HEK293 (cell line): ENCODE measurements around the gene SENP1.
A peak's percentile ranks its signal among the peaks of the same experiment; 100 is the strongest.

Source experiments
- CTCF ChIA-PET: fragments of 350-600 bp; formaldehyde crosslinking; extraction: SDS; loops from one replicate; lab custom pipeline; 2021; ENCODE audit warnings: antibody characterized with exemption; lab: Yijun Ruan, JAX
- POLR2A ChIA-PET: fragments of 300-600 bp; formaldehyde crosslinking; extraction: SDS; loops from one replicate; lab custom pipeline; 2020; ENCODE audit warnings: antibody characterized with exemption, inconsistent platforms; lab: Yijun Ruan, JAX
- H3K27ac ChIP-seq: fragments of 200-500 bp; sonication (Bioruptor generic); 2 replicates; pipeline ENCODE4 v1.5.1; 2014; ENCODE audit warnings: low read depth, low read length, control low read depth, inconsistent platforms; ENCODE audit errors: extremely low read depth
- H3K36me3 ChIP-seq, 2 experiments: fragments of 200-500 bp in 1 of 2; sonication (Bioruptor generic) in 1 of 2; 1 replicate in 1 of 2; 2 replicates in 1 of 2; pipeline ENCODE4 v1.5.1; 2014 to 2017; ENCODE audit warnings: inconsistent platforms in 2 of 2, low read length in 2 of 2; ENCODE audit not compliant: control insufficient read depth in 2 of 2, insufficient read depth in 1 of 2
- H3K4me1 ChIP-seq: fragments of 200-500 bp; sonication (Bioruptor generic); 2 replicates; pipeline ENCODE4 v1.5.1; 2014; ENCODE audit warnings: mild to moderate bottlenecking, low read length, inconsistent platforms; ENCODE audit not compliant: control insufficient read depth, insufficient read depth
- H3K4me3 ChIP-seq: 2 replicates; pipeline ENCODE4 v1.5.1; 2011; ENCODE audit warnings: low read depth, mild to moderate bottlenecking, control low read depth, low read length, moderate library complexity
- H3K9me3 ChIP-seq: fragments of 200-500 bp; sonication (Bioruptor generic); 2 replicates; pipeline ENCODE4 v1.5.1; 2014; ENCODE audit warnings: low read depth, low read length, inconsistent platforms; ENCODE audit not compliant: control insufficient read depth, insufficient read depth
- SALL2 ChIP-seq: fragments of 450-650 bp; formaldehyde crosslinking; IDR thresholded peaks from 2 replicates; pipeline ENCODE4 v1.5.0; 2017; ENCODE audit warnings: missing biosample characterization, mild to moderate bottlenecking, missing genetic modification characterization, borderline replicate concordance
- ZIC2 ChIP-seq: fragments of 450-650 bp; formaldehyde crosslinking; IDR thresholded peaks from 2 replicates; pipeline ENCODE4 v1.5.1; 2016; ENCODE audit warnings: missing biosample characterization, missing genetic modification characterization
- ZNF132 ChIP-seq: fragments of 450-650 bp; formaldehyde crosslinking; IDR thresholded peaks from 2 replicates; pipeline ENCODE4 v1.5.1; 2017; ENCODE audit warnings: missing biosample characterization, missing genetic modification characterization, borderline replicate concordance
- ZNF239 ChIP-seq: fragments of 450-650 bp; formaldehyde crosslinking; IDR thresholded peaks from 2 replicates; pipeline ENCODE4 v1.5.1; 2016; ENCODE audit warnings: missing biosample characterization, missing genetic modification characterization
- ZNF274 ChIP-seq, 2 experiments: fragments of 200-500 bp in 1 of 2; fragments of 450-650 bp in 1 of 2; sonication (Bioruptor generic) in 1 of 2; formaldehyde crosslinking in 1 of 2; IDR thresholded peaks; 2 replicates each; pipeline versions ENCODE4 v1.5.1 to v1.6.1; 2014 to 2016; ENCODE audit warnings: borderline replicate concordance in 1 of 2, inconsistent platforms in 1 of 2, low read length in 1 of 2, missing biosample characterization in 1 of 2, missing genetic modification characterization in 1 of 2
- ZNF350 ChIP-seq: fragments of 450-650 bp; formaldehyde crosslinking; IDR thresholded peaks from 2 replicates; pipeline ENCODE4 v1.5.0; 2017; ENCODE audit warnings: missing biosample characterization, mild to moderate bottlenecking, missing genetic modification characterization
- ZNF37A ChIP-seq: fragments of 450-650 bp; IDR thresholded peaks from 2 replicates; pipeline ENCODE4 v1.5.1; 2018; ENCODE audit warnings: missing biosample characterization, missing genetic modification characterization
- ZNF433 ChIP-seq: fragments of 450-650 bp; formaldehyde crosslinking; IDR thresholded peaks from 2 replicates; pipeline ENCODE4 v1.5.1; 2016; ENCODE audit warnings: missing biosample characterization, missing genetic modification characterization, low read depth
- ZNF473 ChIP-seq: fragments of 450-650 bp; formaldehyde crosslinking; IDR thresholded peaks from 2 replicates; pipeline ENCODE4 v1.5.1; 2017; ENCODE audit warnings: missing biosample characterization, missing genetic modification characterization
- ZNF514 ChIP-seq: fragments of 450-650 bp; formaldehyde crosslinking; IDR thresholded peaks from 2 replicates; pipeline ENCODE4 v1.5.1; 2016; ENCODE audit warnings: missing biosample characterization, missing genetic modification characterization
- ZNF585B ChIP-seq: fragments of 450-650 bp; formaldehyde crosslinking; IDR thresholded peaks from 2 replicates; pipeline ENCODE4 v1.5.1; 2016; ENCODE audit warnings: missing biosample characterization, missing genetic modification characterization
- ZNF701 ChIP-seq: fragments of 450-650 bp; formaldehyde crosslinking; IDR thresholded peaks from 2 replicates; pipeline ENCODE4 v1.5.1; 2016; ENCODE audit warnings: missing biosample characterization, missing genetic modification characterization
- TF ChIP-seq, protein P1 (sequence below): fragments of 450-650 bp; formaldehyde crosslinking; IDR thresholded peaks from 2 replicates; pipeline ENCODE4 v1.5.1; 2017; ENCODE audit warnings: missing biosample characterization, mild to moderate bottlenecking, missing genetic modification characterization, moderate library complexity
- TF ChIP-seq, protein P2 (sequence below): fragments of 450-650 bp; formaldehyde crosslinking; IDR thresholded peaks from 2 replicates; pipeline ENCODE4 v1.5.1; 2016; ENCODE audit warnings: missing biosample characterization, missing genetic modification characterization
- TF ChIP-seq, protein P3 (sequence below): fragments of 450-650 bp; IDR thresholded peaks from 2 replicates; pipeline ENCODE4 v1.5.1; 2018; ENCODE audit warnings: missing biosample characterization, missing genetic modification characterization
- TF ChIP-seq, protein P4 (sequence below): fragments of 450-650 bp; formaldehyde crosslinking; conservative IDR thresholded peaks from 2 replicates; pipeline ENCODE4 v1.5.1; 2016; ENCODE audit warnings: low read depth, missing biosample characterization, missing genetic modification characterization
- TF ChIP-seq, protein P5 (sequence below): fragments of 450-650 bp; formaldehyde crosslinking; IDR thresholded peaks from 2 replicates; pipeline ENCODE4 v1.5.1; 2016; ENCODE audit warnings: missing biosample characterization, missing genetic modification characterization

SENP1 gene

DNA sequence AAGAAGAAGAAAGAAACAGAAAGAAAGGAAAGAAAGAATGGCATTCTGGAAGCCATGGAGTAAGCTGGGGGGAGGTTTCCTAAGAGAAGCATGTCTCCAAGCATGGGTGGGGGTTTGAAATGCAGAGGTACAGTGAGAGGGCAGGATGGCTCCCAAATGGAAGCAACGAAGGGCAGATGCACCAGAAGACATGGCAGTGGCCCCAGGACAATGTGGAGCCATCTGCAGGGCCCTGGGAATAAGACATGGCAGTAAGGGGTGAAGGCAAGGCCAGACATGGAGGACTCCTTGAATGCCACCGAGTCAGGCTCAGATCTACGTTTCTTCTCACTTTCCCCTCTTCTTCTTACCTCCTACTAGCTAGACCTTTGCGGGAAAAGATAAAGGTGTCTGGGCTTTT, 96.9 kb downstream of the SENP1 start:
- POLR2A ChIA-PET, result no interaction called here
- CTCF ChIA-PET, result no interaction called here

DNA sequence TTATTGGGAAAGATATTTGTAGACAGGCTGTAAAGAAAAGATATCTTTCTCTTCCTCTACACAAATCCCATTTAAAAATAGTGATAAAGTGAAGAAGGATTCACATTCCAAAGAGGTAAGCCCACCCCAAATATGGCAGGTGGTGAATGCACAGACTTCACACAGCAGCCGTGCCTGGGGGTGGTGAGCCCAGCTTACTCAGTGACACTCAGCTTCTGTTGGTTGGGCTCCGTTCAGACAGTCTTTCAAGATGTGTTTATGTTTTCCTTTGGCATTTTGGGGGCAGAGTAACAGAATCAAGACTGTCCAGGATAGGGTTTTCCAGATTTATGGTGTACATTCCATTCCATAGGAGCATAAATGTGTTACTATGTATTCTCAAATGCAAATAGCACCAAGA, 97.5 kb downstream of the SENP1 start:
- Histone ChIP-seq H3K4me3 (no peak overlapping the region), H3K9me3 (no peaks in the 10 kb centered on the region), H3K36me3 (no peaks in the 10 kb centered on the region), H3K4me1 (no peaks in the 10 kb centered on the region), H3K27ac (no peak overlapping the region)
- TF ChIP-seq, protein P1, sequence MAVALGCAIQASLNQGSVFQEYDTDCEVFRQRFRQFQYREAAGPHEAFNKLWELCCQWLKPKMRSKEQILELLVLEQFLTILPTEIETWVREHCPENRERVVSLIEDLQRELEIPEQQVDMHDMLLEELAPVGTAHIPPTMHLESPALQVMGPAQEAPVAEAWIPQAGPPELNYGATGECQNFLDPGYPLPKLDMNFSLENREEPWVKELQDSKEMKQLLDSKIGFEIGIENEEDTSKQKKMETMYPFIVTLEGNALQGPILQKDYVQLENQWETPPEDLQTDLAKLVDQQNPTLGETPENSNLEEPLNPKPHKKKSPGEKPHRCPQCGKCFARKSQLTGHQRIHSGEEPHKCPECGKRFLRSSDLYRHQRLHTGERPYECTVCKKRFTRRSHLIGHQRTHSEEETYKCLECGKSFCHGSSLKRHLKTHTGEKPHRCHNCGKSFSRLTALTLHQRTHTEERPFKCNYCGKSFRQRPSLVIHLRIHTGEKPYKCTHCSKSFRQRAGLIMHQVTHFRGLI (tag by site-specific recombination), result peak; percentile 98
- TF ChIP-seq ZNF132, result no peak
- POLR2A ChIA-PET, result no interaction called here
- CTCF ChIA-PET, result interaction anchor here (0.5 kb wide), 1 partner anchor 8 kb away, joined by 4 read pairs; no protein-coding TSS in a partner anchor

More for the DNA sequence above, 96.9 kb downstream of the SENP1 start:
- H3K4me3 ChIP-seq, result no peak overlapping the region
- no peaks in the 10 kb centered on the region for H3K4me1 ChIP-seq
- H3K27ac ChIP-seq, result no peak overlapping the region
- H3K9me3 ChIP-seq, result no peaks in the 10 kb centered on the region
- no peak for TF ChIP-seq ZNF274 (IDR thresholded peaks at IDR 0.05; ENCODE audit: low read length)
- TF ChIP-seq ZNF274 (tag by site-specific recombination; IDR thresholded peaks at IDR 0.05; ENCODE audit: borderline replicate concordance), result no peak
- TF ChIP-seq ZNF37A (tag by site-specific recombination), result no peak
- TF ChIP-seq, protein P2, sequence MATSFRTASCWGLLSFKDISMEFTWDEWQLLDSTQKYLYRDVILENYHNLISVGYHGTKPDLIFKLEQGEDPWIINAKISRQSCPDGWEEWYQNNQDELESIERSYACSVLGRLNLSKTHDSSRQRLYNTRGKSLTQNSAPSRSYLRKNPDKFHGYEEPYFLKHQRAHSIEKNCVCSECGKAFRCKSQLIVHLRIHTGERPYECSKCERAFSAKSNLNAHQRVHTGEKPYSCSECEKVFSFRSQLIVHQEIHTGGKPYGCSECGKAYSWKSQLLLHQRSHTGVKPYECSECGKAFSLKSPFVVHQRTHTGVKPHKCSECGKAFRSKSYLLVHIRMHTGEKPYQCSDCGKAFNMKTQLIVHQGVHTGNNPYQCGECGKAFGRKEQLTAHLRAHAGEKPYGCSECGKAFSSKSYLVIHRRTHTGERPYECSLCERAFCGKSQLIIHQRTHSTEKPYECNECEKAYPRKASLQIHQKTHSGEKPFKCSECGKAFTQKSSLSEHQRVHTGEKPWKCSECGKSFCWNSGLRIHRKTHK (tag by site-specific recombination), result no peak
- TF ChIP-seq, protein P3, sequence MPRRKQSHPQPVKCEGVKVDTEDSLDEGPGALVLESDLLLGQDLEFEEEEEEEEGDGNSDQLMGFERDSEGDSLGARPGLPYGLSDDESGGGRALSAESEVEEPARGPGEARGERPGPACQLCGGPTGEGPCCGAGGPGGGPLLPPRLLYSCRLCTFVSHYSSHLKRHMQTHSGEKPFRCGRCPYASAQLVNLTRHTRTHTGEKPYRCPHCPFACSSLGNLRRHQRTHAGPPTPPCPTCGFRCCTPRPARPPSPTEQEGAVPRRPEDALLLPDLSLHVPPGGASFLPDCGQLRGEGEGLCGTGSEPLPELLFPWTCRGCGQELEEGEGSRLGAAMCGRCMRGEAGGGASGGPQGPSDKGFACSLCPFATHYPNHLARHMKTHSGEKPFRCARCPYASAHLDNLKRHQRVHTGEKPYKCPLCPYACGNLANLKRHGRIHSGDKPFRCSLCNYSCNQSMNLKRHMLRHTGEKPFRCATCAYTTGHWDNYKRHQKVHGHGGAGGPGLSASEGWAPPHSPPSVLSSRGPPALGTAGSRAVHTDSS, result no peak
- no peak for TF ChIP-seq ZNF473
- no peak for TF ChIP-seq ZNF132
- no peak for TF ChIP-seq ZNF239 (tag by site-specific recombination)
- TF ChIP-seq ZNF514 (tag by site-specific recombination), result no peak
- TF ChIP-seq SALL2 (tag by site-specific recombination), result no peak
- TF ChIP-seq, protein P4, sequence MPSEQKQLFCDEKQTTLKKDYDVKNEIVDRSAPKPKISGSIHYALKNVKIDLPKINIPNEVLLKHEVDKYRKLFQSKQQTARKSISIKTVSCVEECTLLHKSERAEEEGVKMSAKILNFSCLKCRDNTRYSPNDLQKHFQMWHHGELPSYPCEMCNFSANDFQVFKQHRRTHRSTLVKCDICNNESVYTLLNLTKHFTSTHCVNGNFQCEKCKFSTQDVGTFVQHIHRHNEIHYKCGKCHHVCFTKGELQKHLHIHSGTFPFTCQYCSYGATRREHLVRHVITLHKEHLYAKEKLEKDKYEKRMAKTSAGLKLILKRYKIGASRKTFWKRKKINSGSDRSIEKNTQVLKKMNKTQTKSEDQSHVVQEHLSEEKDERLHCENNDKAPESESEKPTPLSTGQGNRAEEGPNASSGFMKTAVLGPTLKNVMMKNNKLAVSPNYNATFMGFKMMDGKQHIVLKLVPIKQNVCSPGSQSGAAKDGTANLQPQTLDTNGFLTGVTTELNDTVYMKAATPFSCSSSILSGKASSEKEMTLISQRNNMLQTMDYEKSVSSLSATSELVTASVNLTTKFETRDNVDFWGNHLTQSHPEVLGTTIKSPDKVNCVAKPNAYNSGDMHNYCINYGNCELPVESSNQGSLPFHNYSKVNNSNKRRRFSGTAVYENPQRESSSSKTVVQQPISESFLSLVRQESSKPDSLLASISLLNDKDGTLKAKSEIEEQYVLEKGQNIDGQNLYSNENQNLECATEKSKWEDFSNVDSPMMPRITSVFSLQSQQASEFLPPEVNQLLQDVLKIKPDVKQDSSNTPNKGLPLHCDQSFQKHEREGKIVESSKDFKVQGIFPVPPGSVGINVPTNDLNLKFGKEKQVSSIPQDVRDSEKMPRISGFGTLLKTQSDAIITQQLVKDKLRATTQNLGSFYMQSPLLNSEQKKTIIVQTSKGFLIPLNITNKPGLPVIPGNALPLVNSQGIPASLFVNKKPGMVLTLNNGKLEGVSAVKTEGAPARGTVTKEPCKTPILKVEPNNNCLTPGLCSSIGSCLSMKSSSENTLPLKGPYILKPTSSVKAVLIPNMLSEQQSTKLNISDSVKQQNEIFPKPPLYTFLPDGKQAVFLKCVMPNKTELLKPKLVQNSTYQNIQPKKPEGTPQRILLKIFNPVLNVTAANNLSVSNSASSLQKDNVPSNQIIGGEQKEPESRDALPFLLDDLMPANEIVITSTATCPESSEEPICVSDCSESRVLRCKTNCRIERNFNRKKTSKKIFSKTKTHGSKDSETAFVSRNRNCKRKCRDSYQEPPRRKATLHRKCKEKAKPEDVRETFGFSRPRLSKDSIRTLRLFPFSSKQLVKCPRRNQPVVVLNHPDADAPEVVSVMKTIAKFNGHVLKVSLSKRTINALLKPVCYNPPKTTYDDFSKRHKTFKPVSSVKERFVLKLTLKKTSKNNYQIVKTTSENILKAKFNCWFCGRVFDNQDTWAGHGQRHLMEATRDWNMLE (tag by site-specific recombination), result no peak
- no peak for TF ChIP-seq ZNF350 (tag by site-specific recombination)
- no peak for TF ChIP-seq ZIC2 (tag by site-specific recombination)
- TF ChIP-seq, protein P5, sequence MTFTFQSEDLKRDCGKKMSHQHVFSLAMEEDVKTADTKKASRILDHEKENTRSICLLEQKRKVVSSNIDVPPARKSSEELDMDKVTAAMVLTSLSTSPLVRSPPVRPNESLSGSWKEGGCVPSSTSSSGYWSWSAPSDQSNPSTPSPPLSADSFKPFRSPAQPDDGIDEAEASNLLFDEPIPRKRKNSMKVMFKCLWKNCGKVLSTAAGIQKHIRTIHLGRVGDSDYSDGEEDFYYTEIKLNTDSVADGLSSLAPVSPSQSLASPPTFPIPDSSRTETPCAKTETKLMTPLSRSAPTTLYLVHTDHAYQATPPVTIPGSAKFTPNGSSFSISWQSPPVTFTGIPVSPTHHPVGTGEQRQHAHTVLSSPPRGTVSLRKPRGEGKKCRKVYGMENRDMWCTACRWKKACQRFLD (tag by site-specific recombination), result no peak
- no peak for TF ChIP-seq ZNF701
- no peak for TF ChIP-seq ZNF585B (tag by site-specific recombination)
- no peak for TF ChIP-seq ZNF433 (tag by site-specific recombination)
- H3K36me3 ChIP-seq, result no peaks in the 10 kb centered on the region
